Measurements from ENCODE around the gene SHISA4. TPM values are rescaled to one million over a fixed set of nuclear protein-coding genes. Genes with fewer than 3 reads are reported as not detected.

SHISA4 gene
- total and polyA plus RNA-seq, 2 donors (not counting 3 experiments of a cell fraction or from before 2014, with no cell fraction given): 25.6 to 78.2 TPM

DNA sequence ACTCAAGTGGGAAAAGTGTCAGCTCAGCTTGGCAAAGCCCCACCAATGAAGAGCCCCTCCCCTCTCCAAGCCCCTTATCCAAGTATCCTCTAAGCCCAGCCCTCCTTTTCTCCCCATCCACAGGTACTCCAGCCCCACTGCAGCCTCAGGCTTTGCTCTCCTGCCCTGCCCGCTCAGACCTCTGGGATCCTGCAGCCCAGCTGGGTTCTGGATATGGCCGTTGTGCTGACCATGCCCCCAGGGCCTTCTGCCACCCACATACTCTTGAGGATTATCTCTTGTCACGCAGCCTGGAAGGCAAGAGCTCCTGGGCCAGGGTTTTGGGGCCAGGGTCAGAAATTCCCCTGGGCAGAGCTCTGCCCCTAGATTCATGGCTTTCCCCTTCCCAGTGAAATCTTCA, 4.7 kb downstream of the SHISA4 start:
- TF ChIP-seq EZH2 (IDR thresholded peaks at IDR 0.05; ENCODE audit: borderline replicate concordance, low read depth, low read length, severe bottlenecking) (no peak), FOS (IDR thresholded peaks at IDR 0.05; ENCODE audit: borderline replicate concordance, insufficient read depth, low read length) (no peak), MYC (IDR thresholded peaks at IDR 0.05; ENCODE audit: low read depth, low read length) (no peak), POLR2A (IDR thresholded peaks at IDR 0.05; ENCODE audit: low read depth, low read length) (no peak), POLR2AphosphoS5 (IDR thresholded peaks at IDR 0.05; ENCODE audit: insufficient read depth, low read depth, low read length) (no peak), GATA2 (IDR thresholded peaks at IDR 0.05; ENCODE audit: insufficient read depth, insufficient read length, low read depth, low read length) (no peak), JUN (IDR thresholded peaks at IDR 0.05; ENCODE audit: borderline replicate concordance, insufficient read depth, insufficient read length, low read depth) (no peak)
- TF ChIP-seq, protein P1, sequence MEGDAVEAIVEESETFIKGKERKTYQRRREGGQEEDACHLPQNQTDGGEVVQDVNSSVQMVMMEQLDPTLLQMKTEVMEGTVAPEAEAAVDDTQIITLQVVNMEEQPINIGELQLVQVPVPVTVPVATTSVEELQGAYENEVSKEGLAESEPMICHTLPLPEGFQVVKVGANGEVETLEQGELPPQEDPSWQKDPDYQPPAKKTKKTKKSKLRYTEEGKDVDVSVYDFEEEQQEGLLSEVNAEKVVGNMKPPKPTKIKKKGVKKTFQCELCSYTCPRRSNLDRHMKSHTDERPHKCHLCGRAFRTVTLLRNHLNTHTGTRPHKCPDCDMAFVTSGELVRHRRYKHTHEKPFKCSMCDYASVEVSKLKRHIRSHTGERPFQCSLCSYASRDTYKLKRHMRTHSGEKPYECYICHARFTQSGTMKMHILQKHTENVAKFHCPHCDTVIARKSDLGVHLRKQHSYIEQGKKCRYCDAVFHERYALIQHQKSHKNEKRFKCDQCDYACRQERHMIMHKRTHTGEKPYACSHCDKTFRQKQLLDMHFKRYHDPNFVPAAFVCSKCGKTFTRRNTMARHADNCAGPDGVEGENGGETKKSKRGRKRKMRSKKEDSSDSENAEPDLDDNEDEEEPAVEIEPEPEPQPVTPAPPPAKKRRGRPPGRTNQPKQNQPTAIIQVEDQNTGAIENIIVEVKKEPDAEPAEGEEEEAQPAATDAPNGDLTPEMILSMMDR (IDR thresholded peaks at IDR 0.05; ENCODE audit: extremely low read depth in 1 of 2, insufficient read depth in 1 of 2, low read depth in 1 of 2, low read length in 2 of 2): no peak
- TF ChIP-seq, protein P2, sequence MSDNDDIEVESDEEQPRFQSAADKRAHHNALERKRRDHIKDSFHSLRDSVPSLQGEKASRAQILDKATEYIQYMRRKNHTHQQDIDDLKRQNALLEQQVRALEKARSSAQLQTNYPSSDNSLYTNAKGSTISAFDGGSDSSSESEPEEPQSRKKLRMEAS (IDR thresholded peaks at IDR 0.05; ENCODE audit: insufficient read depth, insufficient read length): no peak
- DNase-seq (ENCODE audit: low read depth, low spot score) (no peak), FAIRE-seq (no peak)
- no TSS peak for BruUV-seq (replicated peaks)
- Histone ChIP-seq H3K4me2 (ENCODE audit: insufficient read depth, low read length) (no peak overlapping the region), H4K20me1 (replicated peaks; ENCODE audit: control insufficient read depth, extremely low read depth, insufficient read depth, low read length) (no peaks in the 10 kb centered on the region), H3K79me2 (ENCODE audit: control insufficient read depth, insufficient read depth, low read length) (no peaks in the 10 kb centered on the region), H3K4me1 (ENCODE audit: control insufficient read depth, extremely low read depth, insufficient read depth, low read length) (peaks cover 10% of the 10 kb centered on the region), H3K27me3 (ENCODE audit: control insufficient read depth in 2 of 2, insufficient read depth in 2 of 2, low read length in 2 of 2) (no peaks in the 10 kb centered on the region), H2AFZ (ENCODE audit: low read depth, low read length) (no peak overlapping the region), H3K4me3 (replicated peaks in 1 of 3; ENCODE audit: insufficient read depth in 1 of 3, low read depth in 1 of 3, low read length in 3 of 3) (no peak overlapping the region), H3K9me1 (replicated peaks; ENCODE audit: control insufficient read depth, extremely low read depth, insufficient read depth, low read length) (no peaks in the 10 kb centered on the region), H3K27ac (ENCODE audit: insufficient read depth, low read depth, low read length) (no peak overlapping the region), H3K36me3 (ENCODE audit: control insufficient read depth in 2 of 2, extremely low read depth in 1 of 2, insufficient read depth in 2 of 2, low read length in 2 of 2) (no peaks in the 10 kb centered on the region), H3K9me3 (replicated peaks; ENCODE audit: control insufficient read depth, insufficient read depth, low read length) (no peaks in the 10 kb centered on the region), H3K9ac (replicated peaks; ENCODE audit: extremely low read depth, insufficient read depth, low read length) (no peak overlapping the region)
- dilution Hi-C loops (cut with MboI; ENCODE audit: extremely low pct_ligation_motif_present, low sequenced_read_pairs) (no loop called here), intact Hi-C loops (cut with micrococcal nuclease) (no loop called here)
- ChIA-PET POLR2A (no interaction called here), CTCF (interaction anchor here (0.8 to 10.8 kb wide), 5 partner anchors 16 to 89 kb away, joined by 3 to 577 read pairs (median 3); partner anchors contain the start of genes LMOD1 and RNPEP)
